Measurements from ENCODE around the gene RABL6.
A peak's percentile ranks its signal among the peaks of the same experiment; 100 is the strongest.
"Not testable (repeated sequence)": the region's sequence is repeated elsewhere in the genome, so short reads cannot be mapped to it uniquely, and the experiment has no call there.

RABL6 gene

GRCh38 chr9:136883670-136884069, 75.9 kb downstream of the RABL6 start:
- peaks cover 13% of the 10 kb centered on the region for H3K36me3 Mint-ChIP-seq (ENCODE audit: low read depth)
- peaks cover 42% of the 10 kb centered on the region for H3K4me1 Mint-ChIP-seq (ENCODE audit: low read depth)
- peak overlapping the region; percentile 93 for H3K27ac Mint-ChIP-seq
- H3K27me3 Mint-ChIP-seq (ENCODE audit: low read depth); H3K9me3 Mint-ChIP-seq: not testable (repeated sequence)
- H3K4me3 Mint-ChIP-seq, result peak overlapping the region; percentile 82

GRCh38 chr9:136885950-136886578, 78.3 kb downstream of the RABL6 start, which contains the start of gene TRAF2:
TRAF2 (plus strand) TSS chr9:136886516; CDS start chr9:136898741, 12,225 bp downstream.
- peak within 1 kb of the TSS; percentile 91 for H3K27ac Mint-ChIP-seq
- peak within 1 kb of the TSS; percentile 98 for H3K4me3 Mint-ChIP-seq
- H3K36me3 Mint-ChIP-seq (ENCODE audit: low read depth), result peaks cover 13% of the 10 kb centered on the region
- no peaks in the 10 kb centered on the region for H3K9me3 Mint-ChIP-seq
- peaks cover 37% of the 10 kb centered on the region for H3K4me1 Mint-ChIP-seq (ENCODE audit: low read depth)
- H3K27me3 Mint-ChIP-seq (ENCODE audit: low read depth), result no peaks in the 10 kb centered on the region

- peaks cover 31% of the 10 kb centered on the region for H3K4me1 Mint-ChIP-seq (ENCODE audit: low read depth)
- H3K27ac Mint-ChIP-seq, result peak overlapping the region; percentile 91
- no peaks in the 10 kb centered on the region for H3K9me3 Mint-ChIP-seq
Observed at GRCh38 chr9:136886610-136887597, 79.2 kb downstream of the RABL6 start.

GRCh38 chr9:136888454-136888853, 80.7 kb downstream of the RABL6 start:
- peaks cover 24% of the 10 kb centered on the region for H3K4me1 Mint-ChIP-seq (ENCODE audit: low read depth)
- peak overlapping the region; percentile 14 for H3K4me3 Mint-ChIP-seq
- no peaks in the 10 kb centered on the region for H3K9me3 Mint-ChIP-seq
- peaks cover 4% of the 10 kb centered on the region for H3K36me3 Mint-ChIP-seq (ENCODE audit: low read depth)
- no peak overlapping the region for H3K27ac Mint-ChIP-seq
- H3K27me3 Mint-ChIP-seq (ENCODE audit: low read depth), result no peaks in the 10 kb centered on the region

More at GRCh38 chr9:136886610-136887597, 79.2 kb downstream of the RABL6 start:
- no peaks in the 10 kb centered on the region for H3K27me3 Mint-ChIP-seq (ENCODE audit: low read depth)
- H3K4me3 Mint-ChIP-seq, result peak overlapping the region; percentile 98
- peaks cover 13% of the 10 kb centered on the region for H3K36me3 Mint-ChIP-seq (ENCODE audit: low read depth)

GRCh38 chr9:136889858-136890257, 82.1 kb downstream of the RABL6 start:
- no peaks in the 10 kb centered on the region for H3K9me3 Mint-ChIP-seq
- H3K36me3 Mint-ChIP-seq (ENCODE audit: low read depth), result peaks cover 12% of the 10 kb centered on the region
- H3K4me3 Mint-ChIP-seq, result no peak overlapping the region
- no peak overlapping the region for H3K27ac Mint-ChIP-seq
- peaks cover 27% of the 10 kb centered on the region for H3K4me1 Mint-ChIP-seq (ENCODE audit: low read depth)
- no peaks in the 10 kb centered on the region for H3K27me3 Mint-ChIP-seq (ENCODE audit: low read depth)

GRCh38 chr9:136890661-136891060, 82.9 kb downstream of the RABL6 start:
- Mint-ChIP-seq H3K4me1 (ENCODE audit: low read depth) (peaks cover 24% of the 10 kb centered on the region), H3K36me3 (ENCODE audit: low read depth) (peaks cover 16% of the 10 kb centered on the region), H3K4me3 (no peak overlapping the region), H3K9me3 (no peaks in the 10 kb centered on the region), H3K27ac (no peak overlapping the region), H3K27me3 (ENCODE audit: low read depth) (no peaks in the 10 kb centered on the region)

All from T-helper 1 cell treated with Interleukin-12 subunit alpha and Interleukin-12 subunit beta and Interleukin-4 antibody, amounts not matched to agents 30 μg/mL and 1 μg/mL, for 36 hours (primary cell).